Activated CD4-positive, CD25-positive, alpha-beta regulatory T cell treated with anti-CD3 and anti-CD28 coated beads, Interleukin-2, amount 50 U/mL, for 16 hours (primary cell): ENCODE results near the gene CALHM3.

Experiments
- DNase-seq: peaks from one replicate; pipeline ENCODE4 v3.0.0-alpha.2; 2020; ENCODE audit warnings: low read depth, low spot score

Gene CALHM3

DNA sequence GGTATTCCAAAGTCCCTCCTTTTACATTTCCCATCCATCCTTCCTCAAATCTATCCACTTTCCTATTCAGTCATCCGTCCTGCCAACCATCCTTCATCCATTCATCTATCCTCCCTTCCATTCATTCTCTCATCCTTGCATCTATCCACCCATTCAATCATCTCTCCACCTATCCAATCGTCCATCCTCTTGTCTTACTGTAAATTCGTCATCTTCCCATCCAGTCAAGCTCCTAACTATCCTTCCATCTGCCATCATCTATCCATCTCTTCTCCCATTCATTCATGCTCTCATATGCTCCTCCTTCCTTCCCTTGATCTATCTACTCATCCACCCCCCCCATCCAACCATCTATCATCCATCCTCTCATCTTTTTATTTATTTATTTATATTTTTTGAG, 5.0 kb downstream of the CALHM3 start:
- DNase-seq = no peak

DNA sequence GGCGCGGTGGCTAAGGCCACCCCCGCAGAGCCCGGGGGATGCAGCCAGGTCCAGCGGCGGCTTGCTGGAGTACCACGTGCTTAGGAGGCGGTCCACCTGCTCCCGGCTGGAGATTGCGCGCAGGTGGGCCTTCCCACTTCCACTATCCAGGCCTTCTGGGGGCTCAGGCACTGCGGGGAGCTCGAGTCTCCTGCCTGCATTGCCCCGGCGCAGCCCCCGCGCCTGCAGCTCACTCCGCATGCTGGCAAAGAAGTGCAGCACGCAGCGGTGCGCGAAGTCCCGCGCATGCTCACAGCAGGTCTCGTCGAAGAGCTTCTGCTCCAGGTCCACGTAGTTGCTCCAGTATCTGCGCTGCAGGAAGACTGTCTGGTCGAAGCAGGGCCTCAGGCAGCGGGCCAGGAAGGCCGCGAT, 5.8 kb downstream of the CALHM3 start:
- no peak for DNase-seq

DNA sequence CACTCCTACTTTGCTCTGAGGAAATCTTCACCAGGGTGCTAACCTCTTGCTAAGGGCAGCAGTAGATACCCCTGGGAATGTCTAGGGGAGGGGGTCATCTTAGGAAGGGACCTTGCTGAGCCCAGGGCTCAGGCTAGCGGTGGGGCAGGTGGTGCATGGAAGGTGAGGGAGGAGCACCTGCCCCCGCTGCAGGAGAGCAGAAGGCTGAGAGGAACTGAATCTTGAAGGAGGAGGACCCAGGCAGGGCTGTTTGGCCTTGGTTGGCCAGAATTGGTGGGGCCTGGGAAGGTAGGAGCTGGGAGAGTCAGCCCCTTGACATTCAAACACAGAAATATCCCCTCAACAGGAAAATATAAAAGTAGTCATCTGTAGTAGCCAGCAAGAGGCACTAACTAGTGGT, 7.0 kb downstream of the CALHM3 start:
- no peak for DNase-seq

DNA sequence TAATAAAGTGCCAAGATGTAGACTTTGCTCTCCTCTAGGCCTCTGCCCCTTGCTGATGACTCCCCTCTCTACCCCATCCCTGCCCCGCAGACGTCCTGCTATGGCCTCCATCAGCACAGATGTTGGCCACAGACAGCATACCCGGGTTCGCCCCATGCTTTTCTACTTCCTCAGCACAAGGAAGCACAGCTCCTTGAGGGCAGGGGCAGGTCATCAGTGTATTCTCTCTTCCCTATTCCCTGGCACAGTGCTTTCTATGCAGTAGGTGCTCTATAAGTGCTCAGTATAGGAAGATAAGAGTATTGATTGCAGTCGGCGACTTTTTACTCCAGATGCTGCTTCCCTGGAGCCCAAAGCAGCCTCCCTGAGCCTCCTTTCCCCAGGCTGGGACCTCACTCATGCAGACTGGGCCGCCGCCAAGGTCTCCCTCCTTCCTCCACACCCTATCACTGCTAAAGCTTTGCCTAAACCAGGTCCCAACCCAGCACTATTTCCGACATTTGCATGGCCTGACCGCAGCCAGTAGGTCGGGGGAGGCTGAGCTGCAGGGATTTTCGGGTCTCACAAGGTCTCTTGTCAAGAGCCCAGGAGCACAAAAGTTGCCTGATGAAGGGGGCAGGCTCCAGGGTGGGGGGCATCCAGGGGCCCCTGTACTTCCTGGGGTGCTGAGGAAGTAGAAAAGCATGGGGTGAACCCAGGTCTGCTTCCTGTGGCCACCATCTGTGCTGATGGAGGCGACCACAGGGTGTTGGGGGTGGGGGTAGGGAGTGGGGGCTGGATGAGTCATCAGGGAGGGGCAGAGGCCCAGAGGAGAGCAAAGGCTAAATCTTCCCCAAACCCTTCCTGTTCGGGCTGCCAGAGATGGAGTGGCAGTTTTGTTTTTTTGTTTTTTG, 8.0 kb downstream of the CALHM3 start:
- peak; percentile 25 for DNase-seq

DNA sequence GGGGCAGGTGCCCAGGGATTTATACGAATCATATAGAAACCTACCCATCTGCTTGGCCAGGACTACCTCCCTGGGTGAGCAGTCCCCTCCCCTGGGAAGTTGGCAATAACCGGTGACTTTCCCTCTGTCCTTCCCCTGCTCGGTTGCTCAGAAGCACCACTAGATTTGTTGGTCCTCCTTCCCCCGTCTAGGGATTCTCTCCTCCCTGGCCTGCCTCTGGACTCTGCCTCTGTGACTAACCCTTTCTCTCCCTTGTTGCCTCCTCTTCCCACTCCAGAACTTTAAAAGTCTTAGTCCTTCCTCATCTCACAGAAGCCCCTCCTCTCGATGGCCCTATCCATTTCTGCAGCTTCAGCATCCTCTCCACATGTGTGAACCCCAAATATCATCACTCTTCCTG, 9.8 kb downstream of the CALHM3 start:
- DNase-seq = no peak

DNA sequence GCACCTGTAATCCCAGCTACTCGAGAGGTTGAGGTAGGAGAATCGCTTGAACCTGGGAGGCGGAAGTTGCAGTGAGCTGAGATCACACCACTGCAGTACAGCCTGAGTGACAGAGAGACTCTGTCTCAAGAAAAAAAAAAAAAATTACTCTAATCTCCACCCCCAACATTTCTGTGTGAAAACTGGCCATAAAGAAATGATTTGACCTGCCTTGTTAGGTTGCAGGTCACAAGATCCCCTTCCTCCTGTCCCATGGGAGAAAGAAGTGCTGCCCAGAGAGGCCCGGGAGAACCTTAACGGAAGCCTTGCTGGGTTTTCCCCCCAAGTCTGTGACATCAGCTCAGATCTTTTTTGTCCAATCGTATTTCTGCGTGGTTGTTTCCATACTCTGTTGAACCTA, 11.6 kb downstream of the CALHM3 start:
- no peak for DNase-seq

DNA sequence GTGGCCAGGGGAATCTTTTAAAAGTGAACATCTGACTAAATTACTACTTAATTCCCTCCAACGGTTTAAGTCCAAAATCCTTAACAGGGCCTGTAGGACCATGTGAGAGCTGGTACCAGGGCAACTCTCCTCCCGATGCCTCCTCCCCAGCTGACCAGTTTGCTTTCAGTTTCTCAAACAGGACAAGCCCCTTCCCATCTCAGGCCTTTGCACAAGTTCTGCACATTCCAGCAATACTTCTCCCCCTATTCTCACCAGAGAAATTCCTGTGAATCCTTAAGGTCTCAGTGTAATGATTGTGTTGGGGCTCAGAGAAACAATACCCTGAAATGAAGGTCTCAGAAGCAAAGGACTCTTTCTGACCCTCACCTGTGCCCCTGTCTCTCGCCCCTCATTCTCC, 12.3 kb downstream of the CALHM3 start:
- no peak for DNase-seq

DNA sequence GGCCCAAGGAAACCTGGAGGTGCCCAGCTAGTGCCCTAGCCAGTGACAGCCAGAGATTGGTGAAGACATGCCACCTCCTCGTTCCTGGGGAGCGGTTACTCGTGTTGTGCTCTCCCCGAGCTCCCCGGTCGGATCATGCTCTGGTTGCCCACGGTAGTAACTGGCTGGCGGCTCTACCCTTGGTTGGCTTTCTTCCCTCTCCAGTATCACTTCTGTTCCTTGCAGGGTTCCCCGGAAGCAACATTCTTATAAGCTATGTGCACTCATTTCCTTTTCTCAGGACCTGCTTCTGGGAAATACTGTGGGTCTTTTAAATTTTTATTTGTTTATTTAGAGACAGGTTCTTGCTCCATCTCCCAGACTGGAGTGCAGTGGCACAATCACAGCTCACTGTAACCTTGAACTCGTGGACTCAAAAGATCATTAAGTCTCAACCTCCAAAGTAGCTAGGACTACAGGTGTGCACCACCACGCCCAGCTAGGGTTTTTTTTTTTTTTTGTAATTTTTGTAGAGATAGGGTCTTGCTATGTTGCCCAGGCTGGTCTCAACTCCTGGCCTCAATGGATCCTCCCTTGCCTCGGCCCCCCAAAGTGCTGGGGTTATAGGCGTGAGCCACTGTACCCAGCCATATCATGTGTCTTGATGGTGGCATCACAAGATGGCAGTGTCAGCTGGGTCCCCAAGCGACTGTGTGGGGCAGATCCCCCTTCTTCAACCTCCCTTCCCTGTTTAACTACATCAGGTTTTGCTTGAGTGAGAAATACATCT, 13.4 kb downstream of the CALHM3 start:
- DNase-seq = no peak

DNA sequence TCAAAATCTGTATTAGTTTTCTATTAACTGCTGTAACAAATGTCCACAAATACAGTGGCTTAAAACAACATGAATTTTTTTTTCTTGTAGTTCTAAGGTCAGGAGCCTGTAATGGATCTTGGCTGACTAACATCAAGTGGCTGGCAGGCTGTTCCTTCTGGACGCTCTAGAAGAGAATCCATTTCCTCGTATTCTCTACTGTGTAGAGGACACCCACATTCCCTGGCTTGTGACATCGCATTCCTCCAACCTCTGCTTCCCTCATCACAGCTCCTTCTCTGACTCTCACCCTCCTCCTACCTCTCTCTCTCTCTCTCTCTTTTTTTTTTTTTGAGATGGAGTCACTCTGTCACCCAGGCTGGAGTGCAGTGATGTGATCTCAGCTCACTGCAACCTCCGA, 15.5 kb downstream of the CALHM3 start:
- DNase-seq = no peak

DNA sequence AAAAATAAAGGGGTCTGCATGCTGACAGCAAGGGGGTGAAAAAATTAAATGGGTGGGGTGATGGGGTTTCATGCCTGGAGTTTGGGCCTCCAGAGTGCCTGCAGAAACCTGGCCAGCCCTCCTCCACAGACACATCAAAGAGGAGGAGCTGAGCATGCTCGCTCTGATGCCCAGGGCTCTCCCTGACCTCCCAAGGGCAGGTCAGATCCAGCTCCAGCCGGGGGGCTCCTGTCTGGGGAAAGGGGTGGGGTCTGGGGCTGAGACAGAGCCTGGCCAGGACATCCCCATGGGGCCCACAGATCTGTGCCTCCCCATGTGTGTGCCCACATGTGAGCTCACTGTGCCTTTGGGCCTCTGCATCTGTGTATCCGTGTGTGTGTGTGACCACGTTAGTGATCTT, 19.4 kb downstream of the CALHM3 start:
- no peak for DNase-seq

DNA sequence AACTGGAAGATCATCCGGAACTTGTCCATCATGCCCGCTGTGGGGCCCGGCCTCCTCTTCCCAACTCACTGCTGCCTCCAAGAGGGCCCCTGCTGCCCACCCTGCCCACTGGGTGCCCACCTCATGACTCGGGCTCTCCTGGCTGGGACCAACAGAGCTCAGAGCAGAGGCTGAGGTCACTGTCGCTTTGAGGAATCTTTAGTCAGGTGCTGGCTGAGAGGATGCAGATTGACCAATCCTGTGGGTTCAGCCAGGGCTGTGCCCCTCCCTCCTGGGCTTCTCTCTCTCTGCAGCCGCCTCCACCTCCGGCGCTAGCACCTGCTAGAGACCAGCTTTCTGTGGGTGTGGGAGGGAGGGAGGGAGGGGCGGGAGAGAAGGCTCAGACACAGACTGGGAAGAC, 20.3 kb downstream of the CALHM3 start, which contains the start of gene CALHM1:
Gene CALHM1, minus strand, starts transcription at position 181 of the 400 bp plus-strand sequence. Its CDS starts 149 bp downstream, at position 32.
- DNase-seq = no peak

DNA sequence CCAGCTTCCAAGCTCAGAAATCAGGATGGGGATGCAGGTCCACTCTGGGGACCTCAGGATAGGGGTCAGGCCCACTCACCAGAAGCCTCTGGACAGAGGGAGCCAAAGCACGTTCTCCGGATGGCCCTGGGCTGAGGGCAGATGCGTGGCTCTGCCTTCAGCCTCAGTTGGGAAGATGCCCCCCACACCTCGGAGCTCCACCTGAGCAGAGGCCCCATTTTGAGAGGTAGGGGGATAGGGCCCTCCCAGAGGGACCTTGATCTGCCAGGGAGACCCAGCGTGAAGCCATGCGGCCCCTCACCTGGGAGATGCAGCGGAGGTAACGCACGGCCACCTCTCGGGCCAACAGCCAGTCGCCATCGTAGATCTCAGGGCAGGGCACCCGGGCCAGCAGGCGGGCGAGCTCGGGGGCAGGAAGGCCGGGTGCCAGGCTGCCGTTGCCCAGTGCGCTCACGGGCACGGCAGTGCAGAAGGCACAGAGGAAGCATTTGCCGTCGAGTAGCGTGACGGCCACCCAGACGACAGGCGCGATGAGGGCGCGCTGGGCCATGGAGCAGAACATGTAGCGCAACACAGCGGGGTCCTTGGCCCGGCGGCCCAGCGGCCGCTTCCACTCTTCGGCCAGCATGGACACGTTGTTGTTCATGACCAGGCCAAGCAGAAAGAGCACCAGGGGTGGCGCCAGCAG, 21.0 kb downstream of the CALHM3 start:
- no peak for DNase-seq

DNA sequence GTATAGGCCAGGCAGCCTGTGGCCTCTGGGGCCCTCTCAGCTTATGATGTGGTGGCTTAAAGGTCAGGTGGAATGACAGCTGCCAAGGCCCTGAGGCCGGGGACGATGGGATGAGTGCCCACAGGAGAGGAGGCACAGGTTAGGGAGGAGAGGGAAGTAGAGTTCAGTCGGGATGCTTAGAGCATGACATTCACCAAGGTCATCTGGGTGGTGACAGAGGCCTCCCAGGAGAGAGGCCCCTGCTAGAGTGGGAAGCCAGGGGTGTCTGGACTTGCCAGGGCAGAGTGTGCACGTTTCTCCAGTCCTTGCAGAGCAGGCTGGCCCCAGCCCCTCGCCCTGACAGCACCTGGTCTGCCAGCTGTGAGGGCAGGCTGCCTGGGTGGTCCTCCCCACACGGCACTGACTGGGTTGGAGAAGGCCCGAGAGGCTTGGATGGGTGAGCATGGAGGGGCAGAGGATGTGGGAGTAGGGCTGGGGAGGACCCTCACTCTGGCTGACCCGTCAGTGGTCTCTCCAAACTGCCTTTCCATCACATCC, 21.8 kb downstream of the CALHM3 start:
- no peak for DNase-seq

DNA sequence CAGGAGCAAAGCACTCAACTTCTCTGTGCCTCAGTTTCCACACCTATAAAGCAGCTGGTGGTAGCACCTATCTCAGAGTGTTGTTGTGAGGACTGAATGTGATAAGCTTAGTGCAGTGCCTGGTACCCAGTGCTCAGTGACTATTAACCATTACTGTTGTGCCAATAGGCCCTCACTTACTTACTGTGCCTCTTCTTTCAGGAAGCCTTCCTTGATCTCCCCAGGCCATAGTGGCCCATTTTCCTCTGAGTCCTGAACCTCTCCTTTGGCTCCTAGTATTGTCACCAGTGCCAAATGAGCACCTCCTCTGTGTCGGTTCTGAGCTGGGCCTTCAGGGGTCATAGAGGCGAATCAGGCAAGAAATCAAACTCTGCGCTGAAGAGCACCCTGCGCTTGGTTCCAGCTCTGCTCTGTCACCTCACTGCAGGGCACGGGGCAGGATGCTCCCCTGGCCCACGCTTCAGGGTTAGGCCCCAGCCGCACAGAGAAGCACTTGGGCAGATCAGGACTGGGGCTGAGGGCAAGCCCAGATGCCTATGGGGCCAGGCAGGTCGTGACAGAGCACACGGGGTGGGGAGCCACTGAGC, 22.9 kb downstream of the CALHM3 start:
- no peak for DNase-seq

DNA sequence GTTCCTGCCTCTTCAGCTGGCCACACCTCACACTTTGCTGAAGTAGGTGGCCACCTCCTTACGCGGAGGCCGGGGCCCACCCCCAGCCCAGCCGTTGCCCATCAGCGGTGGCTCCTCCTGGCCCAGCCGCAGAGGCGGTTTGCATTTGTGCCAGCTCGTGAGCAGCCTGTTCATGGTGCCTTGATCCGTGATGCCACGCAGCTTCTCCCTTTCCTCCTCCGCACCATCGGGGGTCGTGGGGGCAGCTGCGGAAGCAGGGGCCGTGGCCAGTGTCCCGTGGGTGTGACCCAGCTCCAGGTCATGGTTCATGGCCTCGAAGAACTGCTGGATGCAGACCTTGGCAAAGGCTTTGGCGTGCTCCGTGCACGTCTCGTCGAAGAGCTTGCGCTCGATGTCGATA, 23.8 kb downstream of the CALHM3 start:
- no peak for DNase-seq

DNA sequence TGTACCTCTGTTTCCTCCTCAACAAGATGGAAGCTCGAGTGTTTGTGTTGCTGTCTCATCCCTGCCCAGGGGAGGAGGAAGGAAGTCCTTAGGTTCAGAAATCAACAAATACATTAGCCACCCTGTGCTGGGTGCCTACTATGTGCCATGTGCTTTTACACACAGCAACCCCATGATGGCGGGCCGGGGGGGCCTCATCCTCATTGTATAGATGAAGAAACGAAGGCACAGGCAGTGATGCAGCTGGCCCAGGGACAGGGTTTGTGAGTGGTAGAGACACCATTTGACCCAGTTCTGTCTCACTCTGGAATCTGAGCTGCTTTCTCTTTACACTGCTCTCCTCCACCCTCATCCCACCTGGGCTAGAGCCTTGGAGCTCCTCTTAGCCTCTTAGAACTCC, 25.0 kb downstream of the CALHM3 start:
- no peak for DNase-seq

DNA sequence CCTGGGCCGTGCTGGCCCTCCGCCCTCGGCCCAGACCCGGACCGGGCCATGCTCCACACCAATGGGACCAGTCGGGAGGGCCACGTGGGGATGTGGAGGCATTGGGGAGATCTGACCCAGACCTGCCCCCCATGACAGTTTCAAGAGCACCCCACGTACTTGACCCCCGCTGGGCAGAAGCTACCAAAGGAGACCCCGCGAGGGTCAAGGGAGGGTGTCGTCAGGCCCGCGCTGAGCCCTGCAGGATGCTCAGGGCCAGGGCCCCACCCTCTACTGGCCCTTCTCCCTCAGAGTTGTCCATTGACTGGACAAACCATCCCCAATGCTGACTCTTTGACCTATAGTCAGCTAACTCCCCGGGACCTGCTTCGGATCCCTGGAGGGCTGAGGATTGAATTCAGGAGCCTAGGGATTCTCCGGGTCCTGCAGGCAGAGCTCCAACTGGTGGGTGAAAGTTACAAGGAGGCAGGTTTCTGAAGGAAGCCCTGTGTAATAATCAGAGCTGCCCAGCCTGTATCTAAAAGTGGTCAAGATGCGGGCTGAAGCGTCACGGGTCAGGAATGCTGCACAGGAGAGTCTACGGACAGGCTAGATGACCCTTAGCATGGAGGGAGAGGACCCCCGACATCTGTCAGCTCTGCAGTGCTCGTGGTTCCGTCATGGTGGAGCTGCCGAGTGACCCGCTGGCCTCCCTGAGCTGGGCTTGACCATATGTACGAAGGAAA, 26.4 kb downstream of the CALHM3 start:
- no peak for DNase-seq

DNA sequence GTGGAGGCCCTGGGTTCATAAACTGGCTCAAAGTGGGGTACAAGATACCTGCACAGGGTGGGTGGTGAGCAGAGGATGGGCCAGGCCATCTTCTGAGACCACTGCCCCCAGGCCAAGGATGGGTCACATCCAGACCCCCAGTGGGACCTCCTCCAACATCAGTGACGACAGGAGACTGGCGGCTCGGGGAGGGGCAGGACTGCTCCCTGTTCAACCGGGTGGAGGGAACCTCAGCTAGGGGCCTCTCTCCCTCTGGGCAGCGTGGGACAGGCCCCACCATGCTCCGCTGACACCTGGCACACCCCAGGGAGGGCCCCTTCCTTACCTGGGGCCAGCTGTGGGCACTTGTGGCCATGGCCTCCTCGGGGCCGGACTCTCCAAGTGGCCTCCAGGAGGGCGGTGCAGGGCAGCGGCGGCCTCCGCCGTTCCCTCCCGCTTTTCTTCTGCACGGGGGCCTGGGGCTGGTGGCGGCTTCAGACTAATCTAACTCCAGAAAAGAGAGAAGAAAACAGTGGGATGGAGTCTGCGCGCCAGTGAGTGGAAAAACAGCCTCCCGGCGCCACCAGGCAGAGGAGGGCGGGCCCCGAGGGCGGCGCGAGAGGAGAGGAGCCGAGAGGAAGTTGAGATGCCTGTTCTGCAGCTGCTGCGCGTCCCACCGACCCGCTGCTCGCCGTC, 27.1 kb downstream of the CALHM3 start, which contains the start of gene CALHM2:
Gene CALHM2, minus strand, starts transcription at position 540 of the 675 bp plus-strand sequence. CDS start 2,429 bp downstream, outside the sequence.
- no peak for DNase-seq

DNA sequence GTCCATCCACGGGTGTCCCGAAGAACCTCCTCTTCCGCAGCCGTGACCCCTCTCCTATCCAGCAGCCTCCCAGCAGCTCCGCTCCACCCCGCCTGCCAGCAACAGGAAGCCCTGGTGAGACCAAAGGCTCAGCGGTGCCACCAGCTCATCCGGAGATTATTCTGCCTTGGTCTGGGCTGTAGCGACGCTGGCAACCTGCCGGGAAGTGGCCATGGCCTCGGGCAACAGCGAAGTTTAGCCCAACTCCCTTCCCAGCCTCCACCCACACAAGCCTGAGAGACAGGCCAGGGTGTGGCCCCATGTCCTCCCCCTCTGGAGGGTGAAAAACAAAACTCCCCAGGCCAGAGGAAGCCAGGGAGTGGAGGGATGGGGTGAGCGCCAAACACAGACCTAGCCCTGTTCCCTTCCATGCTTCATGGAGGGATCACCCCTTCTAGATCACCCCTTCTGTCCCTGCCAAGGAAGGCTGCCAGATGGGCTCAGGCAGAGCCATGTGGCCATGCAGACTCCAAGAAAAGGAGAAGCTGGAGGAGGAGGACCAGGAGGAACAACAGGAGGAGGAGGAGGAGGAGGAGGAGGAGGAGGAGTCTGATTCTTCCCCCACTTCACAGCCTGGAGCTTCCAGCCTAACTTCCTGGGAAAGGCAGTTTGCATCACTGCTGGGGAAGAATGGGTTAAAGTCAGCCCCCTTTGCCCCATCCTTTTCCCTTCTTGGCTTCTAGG, 27.8 kb downstream of the CALHM3 start:
- no peak for DNase-seq
